ENCODE measurements around the gene PLPPR1.

Gene PLPPR1

DNA sequence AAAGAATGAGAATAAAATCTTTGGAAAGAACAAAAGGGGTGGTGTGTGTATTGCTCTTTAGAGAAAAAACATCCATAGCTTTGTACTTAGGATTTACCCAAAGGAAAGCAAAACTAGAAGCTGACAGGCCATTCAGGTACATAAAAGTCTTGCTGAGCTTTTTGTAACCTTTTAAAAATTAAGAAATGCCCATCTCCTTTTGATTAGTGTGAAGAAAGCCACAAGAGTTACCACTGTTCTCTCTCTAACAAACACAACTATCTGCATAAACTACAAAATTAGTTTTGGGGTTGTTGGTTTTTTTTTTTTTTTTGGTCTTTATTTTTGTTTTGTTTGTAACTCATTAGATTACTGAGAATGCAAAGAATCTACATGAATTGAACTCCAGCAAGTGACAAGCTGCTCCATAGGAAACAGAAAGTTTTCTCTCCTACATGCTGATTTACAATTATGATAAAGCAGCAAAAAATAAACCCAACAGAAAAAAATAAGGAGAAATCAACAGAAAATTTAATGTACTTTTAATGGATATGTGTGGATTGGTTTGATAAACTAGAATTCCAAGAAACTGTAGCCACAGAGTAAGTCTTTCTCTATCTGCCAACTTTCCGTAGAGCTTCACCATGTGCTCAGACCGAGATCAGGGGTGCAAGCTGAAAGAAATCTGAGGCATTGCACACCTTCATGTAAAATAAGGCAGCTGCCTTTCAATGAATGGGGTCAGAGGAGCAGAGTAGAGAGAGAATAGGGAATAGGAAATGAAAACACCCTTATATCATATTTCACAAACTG, 344.0 kb downstream of the PLPPR1 start:
- H3K4me2 ChIP-seq (ENCODE audit: low read depth, low read length, poor library complexity, severe bottlenecking) = no peak overlapping the region
- no peak overlapping the region for H3K27ac ChIP-seq (ENCODE audit: low read depth, low read length)
- H3K79me2 ChIP-seq (ENCODE audit: insufficient read depth, low read length) = no peaks in the 10 kb centered on the region
- no peak overlapping the region for H2AFZ ChIP-seq (ENCODE audit: low read depth, low read length, severe bottlenecking)
- no peak overlapping the region for H3K9ac ChIP-seq (ENCODE audit: low read length)
- no peaks in the 10 kb centered on the region for H3K9me3 ChIP-seq (ENCODE audit: insufficient read depth, low read length)
- H3F3A ChIP-seq (ENCODE audit: insufficient read depth) = no peaks in the 10 kb centered on the region
- H4K20me1 ChIP-seq (ENCODE audit: low read depth, low read length) = no peaks in the 10 kb centered on the region
- H3K9me2 ChIP-seq (replicated peaks; ENCODE audit: insufficient read depth, low read length) = no peaks in the 10 kb centered on the region
- TF ChIP-seq, protein P1, sequence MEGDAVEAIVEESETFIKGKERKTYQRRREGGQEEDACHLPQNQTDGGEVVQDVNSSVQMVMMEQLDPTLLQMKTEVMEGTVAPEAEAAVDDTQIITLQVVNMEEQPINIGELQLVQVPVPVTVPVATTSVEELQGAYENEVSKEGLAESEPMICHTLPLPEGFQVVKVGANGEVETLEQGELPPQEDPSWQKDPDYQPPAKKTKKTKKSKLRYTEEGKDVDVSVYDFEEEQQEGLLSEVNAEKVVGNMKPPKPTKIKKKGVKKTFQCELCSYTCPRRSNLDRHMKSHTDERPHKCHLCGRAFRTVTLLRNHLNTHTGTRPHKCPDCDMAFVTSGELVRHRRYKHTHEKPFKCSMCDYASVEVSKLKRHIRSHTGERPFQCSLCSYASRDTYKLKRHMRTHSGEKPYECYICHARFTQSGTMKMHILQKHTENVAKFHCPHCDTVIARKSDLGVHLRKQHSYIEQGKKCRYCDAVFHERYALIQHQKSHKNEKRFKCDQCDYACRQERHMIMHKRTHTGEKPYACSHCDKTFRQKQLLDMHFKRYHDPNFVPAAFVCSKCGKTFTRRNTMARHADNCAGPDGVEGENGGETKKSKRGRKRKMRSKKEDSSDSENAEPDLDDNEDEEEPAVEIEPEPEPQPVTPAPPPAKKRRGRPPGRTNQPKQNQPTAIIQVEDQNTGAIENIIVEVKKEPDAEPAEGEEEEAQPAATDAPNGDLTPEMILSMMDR (IDR thresholded peaks at IDR 0.05; ENCODE audit: insufficient read depth, low read length, poor library complexity, severe bottlenecking) = no peak
- no peak for TF ChIP-seq EZH2phosphoT487 (conservative IDR thresholded peaks at IDR 0.05; ENCODE audit: low read length)
- H3K27me3 ChIP-seq (ENCODE audit: low read length) = no peaks in the 10 kb centered on the region
- H3K4me3 ChIP-seq (ENCODE audit: insufficient read depth, low read length, poor library complexity, severe bottlenecking) = no peak overlapping the region
- H3K36me3 ChIP-seq (ENCODE audit: low read length) = no peaks in the 10 kb centered on the region

Measured in SU-DHL-6 (cell line).